ENCODE results near the gene MAN1C1. TPM values are rescaled to one million over a fixed set of nuclear protein-coding genes. Genes with fewer than 3 reads are reported as not detected.

Gene MAN1C1
- total RNA-seq, 1 experiment from 2014 or later = 9.3 TPM

- TF ChIP-seq CTCF (conservative IDR thresholded peaks at IDR 0.05) = no peak
- peak; percentile 71 for DNase-seq
- Histone ChIP-seq H3K9ac (ENCODE audit: extremely low read depth, insufficient read length, low read length) (no peak overlapping the region), H3K9me3 (ENCODE audit: control insufficient read depth, low read depth, low read length) (no peaks in the 10 kb centered on the region), H3T11ph (ENCODE audit: low read length) (no peak overlapping the region), H3K79me1 (ENCODE audit: insufficient read depth, low read depth, low read length, poor library complexity, severe bottlenecking) (no peaks in the 10 kb centered on the region), H4K91ac (ENCODE audit: insufficient read length, low read depth, low read length) (no peak overlapping the region), H2BK15ac (ENCODE audit: low read depth, low read length) (no peak overlapping the region), H4K8ac (replicated peaks; ENCODE audit: insufficient read length, low read depth, low read length) (no peak overlapping the region), H3K56ac (ENCODE audit: insufficient read length, low read depth, low read length) (no peak overlapping the region), H3K4me1 (ENCODE audit: insufficient read depth, low read length) (peaks cover 11% of the 10 kb centered on the region; the same call in 1 of the 2 replicates), H3K23me2 (ENCODE audit: insufficient read length, low read depth, low read length, poor library complexity, severe bottlenecking) (no peaks in the 10 kb centered on the region), H4K5ac (ENCODE audit: insufficient read length, low read depth, low read length) (no peak overlapping the region), H3K23ac (ENCODE audit: insufficient read length, low read depth, low read length) (no peak overlapping the region), H2AFZ (ENCODE audit: low read length) (no peak overlapping the region), H2AK5ac (ENCODE audit: insufficient read length, low read length) (no peak overlapping the region), H3K79me2 (ENCODE audit: insufficient read depth, low read length) (no peaks in the 10 kb centered on the region), H3K27me3 (ENCODE audit: insufficient read depth, low read length) (no peaks in the 10 kb centered on the region), H3K4me2 (ENCODE audit: insufficient read depth, insufficient read length, low read length) (no peak overlapping the region), H2BK12ac (ENCODE audit: insufficient read length, low read depth, low read length) (no peak overlapping the region), H4K20me1 (ENCODE audit: control insufficient read depth, insufficient read depth, insufficient read length) (no peaks in the 10 kb centered on the region), H3K14ac (ENCODE audit: insufficient read depth, low read length) (peak overlapping the region; percentile 8; the same call in 1 of the 2 replicates), H3K27ac (ENCODE audit: insufficient read length, low read depth, low read length) (no peak overlapping the region), H2BK5ac (ENCODE audit: insufficient read length, low read length) (no peak overlapping the region), H2BK120ac (ENCODE audit: low read depth, low read length, poor library complexity, severe bottlenecking) (no peak overlapping the region), H3K4ac (ENCODE audit: low read depth, low read length) (no peak overlapping the region; the same call in 1 of the 2 replicates), H3K18ac (ENCODE audit: insufficient read length, low read depth, low read length) (no peak overlapping the region), H2BK20ac (ENCODE audit: low read depth, low read length, poor library complexity, severe bottlenecking) (no peak overlapping the region)
- Mint-ChIP-seq H3K27me3 (ENCODE audit: low read depth) (no peaks in the 10 kb centered on the region; the same call in 1 of the 2 replicates), H3K4me3 (peak overlapping the region in 1 of 2 experiments; percentile 17; a peak in 1 of 5 replicates), H3K4me1 (peaks cover 58 to 70% of the 10 kb centered on the region in 2 experiments), H3K9me3 (no peaks in the 10 kb centered on the region), H3K27ac (peak overlapping the region; percentile 23 to 91 (median 76); a peak in 4 of 7 replicates), H3K36me3 (ENCODE audit: insufficient read depth in 1 of 3, low read depth in 3 of 3) (no peaks in the 10 kb centered on the region; a peak in 1 of 7 replicates)
- no CpG with 5 or more reads among the region's 14 CpGs for WGBS (ENCODE audit: extremely low coverage, insufficient read length, low lambda C conversion rate)
These were observed 163.9 kb downstream of the MAN1C1 start for GRCh38 chr1:25780318-25781129.
